Measurements from ENCODE around the gene ZNF844. TPM values are rescaled to one million over a fixed set of nuclear protein-coding genes. Genes with fewer than 3 reads are reported as not detected.

Gene ZNF844
- 9.4 TPM for total RNA-seq

- peak within 1 kb of the TSS; percentile 92 to 98 (median 94) for H3K4me3 ChIP-seq (ENCODE audit: low read length in 3 of 3)
- H3K27me3 ChIP-seq (ENCODE audit: control insufficient read depth in 3 of 3, insufficient read depth in 3 of 3, low read length in 3 of 3): no peaks in the 10 kb centered on the region
- peaks cover 9 to 11% (median 9%) of the 10 kb centered on the region in 3 donors for H3K36me3 ChIP-seq (ENCODE audit: control insufficient read depth in 3 of 3, insufficient read depth in 3 of 3, low read length in 3 of 3)
- H3K9ac ChIP-seq (ENCODE audit: low read depth in 1 of 3, low read length in 3 of 3): peak within 1 kb of the TSS; percentile 94 to 99 (median 95)
- peaks cover 5 to 9% (median 7%) of the 10 kb centered on the region in 3 donors for H3K9me3 ChIP-seq (ENCODE audit: control insufficient read depth in 3 of 3, low read length in 3 of 3)
- peak within 1 kb of the TSS; percentile 95 for H3K27ac ChIP-seq (ENCODE audit: low read depth, low read length)
- H3K4me1 ChIP-seq (ENCODE audit: control insufficient read depth in 3 of 3, insufficient read depth in 3 of 3, low read length in 3 of 3): peaks cover 4 to 12% (median 5%) of the 10 kb centered on the region in 3 donors
Observed at GRCh38 chr19:12064590-12065538, at the start of gene ZNF844. Gene ZNF844, plus strand, starts transcription at chr19:12064731. Its CDS starts 143 bp downstream, at chr19:12064874.

- H3K27me3 ChIP-seq (ENCODE audit: control insufficient read depth in 3 of 3, insufficient read depth in 3 of 3, low read length in 3 of 3): no peaks in the 10 kb centered on the region
- H3K4me1 ChIP-seq (ENCODE audit: control insufficient read depth in 3 of 3, insufficient read depth in 3 of 3, low read length in 3 of 3): no peaks in the 10 kb centered on the region
- H3K4me3 ChIP-seq (ENCODE audit: low read length in 3 of 3): peak overlapping the region in 2 of 3 donors; percentile 7 to 33
- no peak overlapping the region for H3K9ac ChIP-seq (ENCODE audit: low read depth in 1 of 3, low read length in 3 of 3)
- H3K27ac ChIP-seq (ENCODE audit: low read depth, low read length): no peak overlapping the region
- peaks cover 23 to 33% (median 26%) of the 10 kb centered on the region in 3 donors for H3K9me3 ChIP-seq (ENCODE audit: control insufficient read depth in 3 of 3, low read length in 3 of 3)
- peaks cover 40 to 49% (median 43%) of the 10 kb centered on the region in 3 donors for H3K36me3 ChIP-seq (ENCODE audit: control insufficient read depth in 3 of 3, insufficient read depth in 3 of 3, low read length in 3 of 3)
Observed at GRCh38 chr19:12015015-12015752, 49.3 kb upstream of the ZNF844 start.

GRCh38 chr19:12015753-12016116, 48.8 kb upstream of the ZNF844 start:
- Histone ChIP-seq H3K9me3 (ENCODE audit: control insufficient read depth in 3 of 3, low read length in 3 of 3) (peaks cover 23 to 33% (median 26%) of the 10 kb centered on the region in 3 donors), H3K9ac (ENCODE audit: low read depth in 1 of 3, low read length in 3 of 3) (no peak overlapping the region), H3K4me1 (ENCODE audit: control insufficient read depth in 3 of 3, insufficient read depth in 3 of 3, low read length in 3 of 3) (no peaks in the 10 kb centered on the region), H3K4me3 (ENCODE audit: low read length in 3 of 3) (peak overlapping the region in 1 of 3 donors; percentile 33), H3K27ac (ENCODE audit: low read depth, low read length) (no peak overlapping the region), H3K27me3 (ENCODE audit: control insufficient read depth in 3 of 3, insufficient read depth in 3 of 3, low read length in 3 of 3) (no peaks in the 10 kb centered on the region), H3K36me3 (ENCODE audit: control insufficient read depth in 3 of 3, insufficient read depth in 3 of 3, low read length in 3 of 3) (peaks cover 40 to 49% (median 43%) of the 10 kb centered on the region in 3 donors)

GRCh38 chr19:12034198-12034597, 30.3 kb upstream of the ZNF844 start:
- H3K9ac ChIP-seq (ENCODE audit: low read depth in 1 of 3, low read length in 3 of 3): peak overlapping the region in 2 of 3 donors; percentile 91 to 98
- no peak overlapping the region for H3K27ac ChIP-seq (ENCODE audit: low read depth, low read length)
- H3K4me3 ChIP-seq (ENCODE audit: low read length in 3 of 3): peak overlapping the region in 1 of 3 donors; percentile 97

GRCh38 chr19:12034620-12035019, 29.9 kb upstream of the ZNF844 start:
- Histone ChIP-seq H3K9ac (ENCODE audit: low read depth in 1 of 3, low read length in 3 of 3) (peak overlapping the region; percentile 91 to 98 (median 98)), H3K4me3 (ENCODE audit: low read length in 3 of 3) (peak overlapping the region; percentile 91 to 97 (median 94))

More at GRCh38 chr19:12034198-12034597, 30.3 kb upstream of the ZNF844 start:
- no peaks in the 10 kb centered on the region for H3K9me3 ChIP-seq (ENCODE audit: control insufficient read depth in 3 of 3, low read length in 3 of 3)
- H3K36me3 ChIP-seq (ENCODE audit: control insufficient read depth in 3 of 3, insufficient read depth in 3 of 3, low read length in 3 of 3): peaks cover 0 to 3% (median 0%) of the 10 kb centered on the region in 3 donors
- H3K4me1 ChIP-seq (ENCODE audit: control insufficient read depth in 3 of 3, insufficient read depth in 3 of 3, low read length in 3 of 3): peaks cover 5 to 6% (median 6%) of the 10 kb centered on the region in 3 donors
- H3K27me3 ChIP-seq (ENCODE audit: control insufficient read depth in 3 of 3, insufficient read depth in 3 of 3, low read length in 3 of 3): no peaks in the 10 kb centered on the region

GRCh38 chr19:12035220-12036172, 29.0 kb upstream of the ZNF844 start, which contains the start of gene ZNF433:
Gene ZNF433, minus strand, starts transcription at chr19:12035679. Its CDS starts 140 bp downstream, at chr19:12035539.
- Histone ChIP-seq H3K9me3 (ENCODE audit: control insufficient read depth in 3 of 3, low read length in 3 of 3) (no peaks in the 10 kb centered on the region), H3K27me3 (ENCODE audit: control insufficient read depth in 3 of 3, insufficient read depth in 3 of 3, low read length in 3 of 3) (no peaks in the 10 kb centered on the region), H3K27ac (ENCODE audit: low read depth, low read length) (peak within 1 kb of the TSS; percentile 85), H3K4me3 (ENCODE audit: low read length in 3 of 3) (peak within 1 kb of the TSS; percentile 91 to 97 (median 94)), H3K9ac (ENCODE audit: low read depth in 1 of 3, low read length in 3 of 3) (peak within 1 kb of the TSS; percentile 91 to 98 (median 98)), H3K36me3 (ENCODE audit: control insufficient read depth in 3 of 3, insufficient read depth in 3 of 3, low read length in 3 of 3) (peaks cover 0 to 3% (median 0%) of the 10 kb centered on the region in 3 donors), H3K4me1 (ENCODE audit: control insufficient read depth in 3 of 3, insufficient read depth in 3 of 3, low read length in 3 of 3) (peaks cover 5 to 6% (median 6%) of the 10 kb centered on the region in 3 donors)

More at GRCh38 chr19:12034620-12035019, 29.9 kb upstream of the ZNF844 start:
- Histone ChIP-seq H3K27ac (ENCODE audit: low read depth, low read length) (no peak overlapping the region), H3K9me3 (ENCODE audit: control insufficient read depth in 3 of 3, low read length in 3 of 3) (no peaks in the 10 kb centered on the region), H3K27me3 (ENCODE audit: control insufficient read depth in 3 of 3, insufficient read depth in 3 of 3, low read length in 3 of 3) (no peaks in the 10 kb centered on the region), H3K4me1 (ENCODE audit: control insufficient read depth in 3 of 3, insufficient read depth in 3 of 3, low read length in 3 of 3) (peaks cover 5 to 6% (median 6%) of the 10 kb centered on the region in 3 donors), H3K36me3 (ENCODE audit: control insufficient read depth in 3 of 3, insufficient read depth in 3 of 3, low read length in 3 of 3) (peaks cover 0 to 3% (median 0%) of the 10 kb centered on the region in 3 donors)

- H3K36me3 ChIP-seq (ENCODE audit: control insufficient read depth in 3 of 3, insufficient read depth in 3 of 3, low read length in 3 of 3): peaks cover 0 to 2% (median 0%) of the 10 kb centered on the region in 3 donors
- H3K4me1 ChIP-seq (ENCODE audit: control insufficient read depth in 3 of 3, insufficient read depth in 3 of 3, low read length in 3 of 3): no peaks in the 10 kb centered on the region
- H3K27me3 ChIP-seq (ENCODE audit: control insufficient read depth in 3 of 3, insufficient read depth in 3 of 3, low read length in 3 of 3): no peaks in the 10 kb centered on the region
- no peak overlapping the region for H3K27ac ChIP-seq (ENCODE audit: low read depth, low read length)
- H3K9me3 ChIP-seq (ENCODE audit: control insufficient read depth in 3 of 3, low read length in 3 of 3): peaks cover 7 to 19% (median 17%) of the 10 kb centered on the region in 3 donors
- H3K9ac ChIP-seq (ENCODE audit: low read depth in 1 of 3, low read length in 3 of 3): no peak overlapping the region
- no peak overlapping the region for H3K4me3 ChIP-seq (ENCODE audit: low read length in 3 of 3)
Observed at GRCh38 chr19:12042893-12043292, 21.6 kb upstream of the ZNF844 start.

- Histone ChIP-seq H3K27me3 (ENCODE audit: control insufficient read depth in 3 of 3, insufficient read depth in 3 of 3, low read length in 3 of 3) (no peaks in the 10 kb centered on the region), H3K9ac (ENCODE audit: low read depth in 1 of 3, low read length in 3 of 3) (no peak overlapping the region), H3K27ac (ENCODE audit: low read depth, low read length) (no peak overlapping the region), H3K36me3 (ENCODE audit: control insufficient read depth in 3 of 3, insufficient read depth in 3 of 3, low read length in 3 of 3) (peaks cover 0 to 2% (median 0%) of the 10 kb centered on the region in 3 donors), H3K4me1 (ENCODE audit: control insufficient read depth in 3 of 3, insufficient read depth in 3 of 3, low read length in 3 of 3) (no peaks in the 10 kb centered on the region), H3K4me3 (ENCODE audit: low read length in 3 of 3) (peak overlapping the region in 1 of 3 donors; percentile 48), H3K9me3 (ENCODE audit: control insufficient read depth in 3 of 3, low read length in 3 of 3) (peaks cover 7 to 19% (median 17%) of the 10 kb centered on the region in 3 donors)
Observed at GRCh38 chr19:12043752-12044422, 20.6 kb upstream of the ZNF844 start.

Data from skeletal muscle tissue (tissue), 4 donors.